K562 (cell line): ENCODE results near the gene ZNF239. TPM values are rescaled to one million over a fixed set of nuclear protein-coding genes. Genes with fewer than 3 reads are reported as not detected.

Experiments
- ATAC-seq: fragments of 200-7000 bp; cut with Tn5 transposase; 3 replicates; pipeline ENCODE4 v1.9.1; 2020; ENCODE audit warnings: moderate library complexity
- BruUV-seq: library from RNA; stranded (reverse); fragments of 400-500 nt; replicated peaks from 2 replicates; lab custom pipeline; 2021; lab: Mats Ljungman, UMichigan
- CTCF ChIA-PET: fragments of 300-600 bp; formaldehyde crosslinking; extraction: SDS; loops from one replicate; lab custom pipeline; 2021; ENCODE audit warnings: low intra/inter-chr PET ratio; lab: Yijun Ruan, JAX
- POLR2A ChIA-PET: fragments of 300-600, 350-650 bp; sonication (Branson Sonifier 250); formaldehyde crosslinking; extraction: SDS; loops from one replicate; lab custom pipeline; 2021; ENCODE audit warnings: antibody characterized with exemption, inconsistent platforms; lab: Yijun Ruan, JAX
- DNase-seq, 4 experiments: peaks; one replicate each; pipeline versions ENCODE4 v3.0.0 to v3.0.0-alpha.2; 2011 to 2018; ENCODE audit warnings: low spot score in 3 of 4, mixed read lengths in 3 of 4; ENCODE audit errors: extremely low read depth in 1 of 4
- FAIRE-seq: peaks from 2 replicates; lab custom pipeline; 2011; peaks lifted over from hg19 to GRCh38; lab: Jason Lieb, UNC
- H2AFZ ChIP-seq: 2 replicates; pipeline ENCODE4 v1.6.0; 2011; ENCODE audit warnings: low read depth, low read length, control low read depth, inconsistent platforms
- H3K27ac ChIP-seq: fragments of 200-600 bp; 3 replicates; pipeline ENCODE4 v1.8.0; 2011; ENCODE audit warnings: low read depth, mild to moderate bottlenecking, control low read depth, inconsistent platforms, low read length, moderate library complexity, mixed read lengths; ENCODE audit errors: extremely low read depth
- H3K27me3 ChIP-seq, 2 experiments: fragments of 300-600 bp in 1 of 2; 2 replicates in 1 of 2; 3 replicates in 1 of 2; pipeline versions ENCODE4 v1.6.0 to v1.8.0; 2011; ENCODE audit warnings: inconsistent platforms in 2 of 2, low read length in 2 of 2, mild to moderate bottlenecking in 1 of 2, mixed read lengths in 1 of 2, moderate library complexity in 1 of 2; ENCODE audit not compliant: control insufficient read depth in 2 of 2, insufficient read depth in 2 of 2
- H3K36me3 ChIP-seq: fragments of 300-600 bp; 3 replicates; pipeline ENCODE4 v1.8.0; 2011; ENCODE audit warnings: mild to moderate bottlenecking, low read length, inconsistent platforms; ENCODE audit not compliant: control insufficient read depth, insufficient read depth
- H3K4me1 ChIP-seq, 2 experiments: fragments of 200-600 bp in 1 of 2; replicated peaks in 1 of 2; 2 replicates in 1 of 2; 3 replicates in 1 of 2; pipeline versions ENCODE4 v1.5.1 to v1.8.0; 2011; ENCODE audit warnings: inconsistent platforms in 2 of 2, low read length in 2 of 2, mild to moderate bottlenecking in 1 of 2, mixed read lengths in 1 of 2, moderate library complexity in 1 of 2; ENCODE audit not compliant: control insufficient read depth in 2 of 2, insufficient read depth in 2 of 2
- H3K4me2 ChIP-seq: 2 replicates; pipeline ENCODE4 v1.6.1; 2011; ENCODE audit warnings: low read length, control low read depth, inconsistent platforms, mixed read lengths; ENCODE audit not compliant: insufficient read depth
- H3K4me3 ChIP-seq: fragments of 200-600 bp; sonication (generic), shearing (Covaris generic); 2 replicates; pipeline ENCODE4 v1.5.1; 2016; ENCODE audit warnings: control low read depth, inconsistent platforms
- H3K79me2 ChIP-seq: fragments of 200-600 bp; 3 replicates; pipeline ENCODE4 v1.8.0; 2011; ENCODE audit warnings: low read length, inconsistent platforms; ENCODE audit not compliant: control insufficient read depth, insufficient read depth
- H3K9ac ChIP-seq, 2 experiments: 2 replicates each; pipeline versions ENCODE4 v1.6.0 to v1.6.1; 2011; ENCODE audit warnings: low read depth in 2 of 2, low read length in 2 of 2, control low read depth in 1 of 2, inconsistent platforms in 1 of 2, mild to moderate bottlenecking in 1 of 2, mixed read lengths in 1 of 2; ENCODE audit not compliant: insufficient read depth in 1 of 2
- H3K9me1 ChIP-seq: one replicate; pipeline ENCODE4 v1.6.0; 2011; ENCODE audit warnings: inconsistent platforms, mild to moderate bottlenecking, low read length, moderate library complexity; ENCODE audit not compliant: control insufficient read depth, insufficient read depth
- H3K9me3 ChIP-seq: replicated peaks from 2 replicates; pipeline ENCODE4 v1.5.1; 2011; ENCODE audit warnings: low read depth, low read length, inconsistent platforms; ENCODE audit not compliant: control insufficient read depth, insufficient read depth
- H4K20me1 ChIP-seq: replicated peaks from 2 replicates; pipeline ENCODE4 v1.6.1; 2011; ENCODE audit warnings: low read length, inconsistent platforms, mixed read lengths; ENCODE audit not compliant: control insufficient read depth, insufficient read depth
- E2F6 ChIP-seq, 2 experiments: IDR thresholded peaks; 2 replicates each; pipeline ENCODE4 v1.6.1; 2011; ENCODE audit warnings: borderline replicate concordance in 1 of 2, control low read depth in 1 of 2, low read depth in 1 of 2, low read length in 1 of 2, mild to moderate bottlenecking in 1 of 2, mixed read lengths in 1 of 2, moderate library complexity in 1 of 2; ENCODE audit not compliant: insufficient read depth in 1 of 2, insufficient read length in 1 of 2, poor library complexity in 1 of 2, severe bottlenecking in 1 of 2; ENCODE audit errors: extremely low read depth in 1 of 2
- IRF2 ChIP-seq: sonication (generic); formaldehyde crosslinking; IDR thresholded peaks from 2 replicates; pipeline ENCODE4 v1.8.1; 2022; ENCODE audit warnings: mild to moderate bottlenecking, missing genetic modification reagents
- NONO ChIP-seq, 2 experiments: fragments of 200-400 bp in 1 of 2; fragments of 450-650 bp in 1 of 2; formaldehyde crosslinking in 1 of 2; IDR thresholded peaks; 2 replicates each; pipeline ENCODE4 v1.6.1; 2017; ENCODE audit warnings: low read depth in 2 of 2, mild to moderate bottlenecking in 2 of 2, moderate library complexity in 2 of 2, low read length in 1 of 2
- ZBTB40 ChIP-seq, 2 experiments: fragments of 450-650 bp in 1 of 2; sonication (generic) in 1 of 2; formaldehyde crosslinking in 1 of 2; IDR thresholded peaks; 2 replicates each; pipeline versions ENCODE4 v1.7.1 to v1.9.0; 2016 to 2022; ENCODE audit warnings: inconsistent platforms in 1 of 2, mild to moderate bottlenecking in 1 of 2, missing genetic modification reagents in 1 of 2
- ZKSCAN3 ChIP-seq: fragments of 250-450 bp; sonication (Bioruptor Pico); IDR thresholded peaks from 2 replicates; pipeline ENCODE4 v1.4.0; 2020
- ZNF280A ChIP-seq: fragments of 450-650 bp; IDR thresholded peaks from 2 replicates; pipeline ENCODE4 v1.6.1; 2018; ENCODE audit warnings: mild to moderate bottlenecking, low read depth; ENCODE audit not compliant: partially characterized antibody
- WGBS: fragments of 100-300 bp; shearing (Covaris generic); methylation state at CpG from one replicate; pipeline ENCODE4 v1.1.6; 2016; ENCODE audit warnings: low coverage, mixed read lengths; ENCODE audit not compliant: insufficient coverage; ENCODE audit errors: missing lambda C conversion rate; 5-methylcytosine and 5-hydroxymethylcytosine counted together
- in situ Hi-C: fragments of 300-500 bp; cut with MboI; formaldehyde crosslinking; loops from 4 replicates; pipeline ENCODE4 v1.15.0; 2018; ENCODE audit warnings: inconsistent platforms, mixed read lengths
- intact Hi-C: fragments of 100-400 bp; cut with micrococcal nuclease; formaldehyde crosslinking; loops from 2 replicates; pipeline ENCODE4 v1.14.2; 2022
- polyA plus RNA-seq, 8 experiments: library from polyadenylated mRNA; depleted of rRNA in 4 of 8; stranded (reverse) in 5 of 8; unstranded in 3 of 8; fragments of >200 nt; fragmentation: Nextera tagmentation in 2 of 8; fragmentation: Illumina TruSeq in 1 of 8; extraction: Ambion mirVana in 2 of 8; extraction: Trizol in 1 of 8; gene quantifications; 2 replicates each; pipeline versions ENCODE4 v1.2.1 to v1.2.3, GENCODE V29; 2011 to 2014; ENCODE audit warnings: inconsistent platforms in 1 of 8, missing spikeins in 1 of 8
- total RNA-seq, 7 experiments: library from RNA; depleted of rRNA in 6 of 7; stranded (reverse); fragments of >200 nt in 6 of 7; fragmentation: Illumina TruSeq in 2 of 7; extraction: Trizol in 2 of 7; gene quantifications; 2 replicates each; pipeline versions ENCODE4 v1.2.1 to v1.2.3, GENCODE V29; 2011 to 2021; ENCODE audit warnings: low replicate concordance in 1 of 7

ZNF239 gene
- total and polyA plus RNA-seq, 9 of the 15 experiments (the other 6 are each of a cell fraction or from before 2014, with no cell fraction given) = 13.7 to 26.7 (median 23.4) TPM

- peak in 1 of 2 experiments; percentile 53 for TF ChIP-seq E2F6 (IDR thresholded peaks at IDR 0.05; ENCODE audit: borderline replicate concordance in 1 of 2, extremely low read depth in 1 of 2, insufficient read depth in 1 of 2, insufficient read length in 1 of 2, low read depth in 1 of 2, low read length in 1 of 2, poor library complexity in 1 of 2, severe bottlenecking in 1 of 2)
- TF ChIP-seq, all 486 proteins: peak for 4
These were observed 991 bp downstream of the ZNF239 start (continued) for GRCh38 chr10:43573250-43574000.

- ATAC-seq (no peak), DNase-seq (no peak), FAIRE-seq (no peak)
- WGBS = 4% methylated on average over 1 of the region's 1 CpG
- H3K9me3 ChIP-seq = peaks cover 13% of the 10 kb centered on the region
- H3K9ac ChIP-seq = no peak overlapping the region
- ChIA-PET CTCF (no interaction called here), POLR2A (no interaction called here)
- H3K9me1 ChIP-seq = no peaks in the 10 kb centered on the region
- no peaks in the 10 kb centered on the region for H4K20me1 ChIP-seq
- H3K27me3 ChIP-seq = no peaks in the 10 kb centered on the region
- peaks cover 53% of the 10 kb centered on the region for H3K79me2 ChIP-seq
- peaks cover 66% of the 10 kb centered on the region for H3K36me3 ChIP-seq
- H3K4me1 ChIP-seq = peaks cover 8 to 17% of the 10 kb centered on the region in 2 experiments; a peak in 3 of 5 replicates
- no peak overlapping the region for H2AFZ ChIP-seq
- no peak overlapping the region for H3K27ac ChIP-seq
- BruUV-seq = no TSS peak
- intact Hi-C loops = loop anchor here (5.0 to 10.0 kb wide), 2 partner anchors 76 to 96 kb away; partner anchors contain the start of gene ZNF32
- no peak overlapping the region for H3K4me2 ChIP-seq
- H3K4me3 ChIP-seq = no peak overlapping the region
- in situ Hi-C loops = no loop called here
- TF ChIP-seq NONO (IDR thresholded peaks at IDR 0.05; ENCODE audit: low read depth in 2 of 2, low read length in 1 of 2) (no peak), ZNF280A (no peak), IRF2 (CRISPR knock-in tag) (no peak), ZKSCAN3 (no peak), ZBTB40 (IDR thresholded peaks at IDR 0.05) (no peak), ZBTB40 (CRISPR knock-in tag; IDR thresholded peaks at IDR 0.05) (no peak)
These were observed 3.4 kb downstream of the ZNF239 start for GRCh38 chr10:43570971-43571370.
